Measurements from ENCODE around the gene ANKRD65.
"Not testable (repeated sequence)": the region's sequence is repeated elsewhere in the genome, so short reads cannot be mapped to it uniquely, and the experiment has no call there.

Gene ANKRD65

GRCh38 chr1:1407636-1408318 is 13.3 kb downstream of the ANKRD65 start:
- CTCF ChIA-PET: interaction anchor here (1.1 to 3.5 kb wide), 7 partner anchors 8 to 34 kb away, joined by 3 to 17 read pairs (median 6); partner anchors contain the start of gene CCNL2
- POLR2A ChIA-PET: interaction anchor here (0.7 to 1.2 kb wide), 4 partner anchors 9 to 35 kb away, joined by 4 to 6 read pairs (median 4); partner anchors contain the start of genes ANKRD65 and CCNL2
- peak; percentile 63 to 82 (median 74) for DNase-seq
- peaks cover 6 to 26% (median 19%) of the 10 kb centered on the region in 4 experiments for H3K4me1 ChIP-seq (ENCODE audit: control extremely low read depth in 1 of 4, control insufficient read depth in 4 of 4, insufficient read depth in 4 of 4, low read length in 3 of 4)
- peak overlapping the region; percentile 69 to 97 (median 87) for H3K4me3 ChIP-seq (ENCODE audit: control insufficient read depth in 1 of 7, extremely low read depth in 1 of 7, insufficient read depth in 4 of 7, low read depth in 2 of 7, low read length in 6 of 7)
- peaks cover 0 to 6% (median 2%) of the 10 kb centered on the region in 5 experiments for H3K9me3 ChIP-seq (ENCODE audit: control extremely low read depth in 1 of 5, control insufficient read depth in 4 of 5, insufficient read depth in 2 of 5, low read depth in 1 of 5, low read length in 4 of 5)
- no peaks in the 10 kb centered on the region for H3K27me3 ChIP-seq (replicated peaks in 2 of 5; ENCODE audit: control insufficient read depth in 4 of 5, insufficient read depth in 5 of 5, low read length in 4 of 5)
- 11% methylated on average over 32 of the region's 41 CpGs for WGBS (ENCODE audit: insufficient coverage)
- H3K27ac ChIP-seq (ENCODE audit: insufficient read depth in 1 of 2, low read depth in 1 of 2, low read length in 2 of 2, poor library complexity in 1 of 2, severe bottlenecking in 2 of 2): peak overlapping the region; percentile 75 to 93
- H3K36me3 ChIP-seq (ENCODE audit: control insufficient read depth in 4 of 4, insufficient read depth in 4 of 4, low read length in 3 of 4): peaks cover 0 to 30% (median 19%) of the 10 kb centered on the region in 4 experiments

DNA sequence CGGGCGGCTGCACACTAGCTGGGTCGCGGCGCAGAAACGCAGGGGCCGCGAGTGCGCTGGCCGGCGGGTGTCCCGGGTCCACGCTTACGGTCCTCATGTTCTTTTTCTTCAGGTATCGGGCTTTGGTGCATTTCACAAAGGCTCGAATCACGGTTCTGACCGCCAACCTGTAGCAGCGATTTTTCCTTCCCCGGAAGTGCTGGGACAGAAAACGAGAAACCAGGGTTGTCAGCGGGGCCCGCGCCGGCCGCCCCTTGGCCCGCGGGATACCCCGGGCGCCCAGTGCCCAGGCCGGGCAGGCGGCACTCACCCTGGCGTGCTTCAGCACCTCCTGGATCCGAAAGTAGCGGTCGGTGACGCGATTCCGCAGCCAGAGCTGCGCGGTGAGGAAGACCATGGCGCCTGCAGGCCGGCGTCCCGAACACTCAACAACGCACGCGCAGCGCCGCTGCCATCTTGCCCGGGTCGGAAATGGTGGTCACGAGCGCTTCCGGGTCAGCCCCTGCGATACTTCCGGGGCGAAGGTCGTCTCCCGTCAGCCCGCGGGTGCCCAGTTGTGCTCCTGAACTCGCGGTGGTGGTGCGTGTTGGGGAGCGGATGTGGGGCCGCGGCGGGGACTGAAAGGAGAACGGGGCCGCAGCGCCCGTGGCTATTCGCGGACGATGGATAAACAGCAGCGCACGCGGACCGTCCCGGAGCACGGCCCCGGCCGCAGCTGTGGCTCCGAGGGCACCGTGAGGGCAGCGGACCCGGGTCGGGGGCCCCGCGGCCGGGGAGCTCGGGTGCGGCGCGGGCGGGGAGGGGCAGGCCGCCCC is 14.0 kb downstream of the ANKRD65 start, which contains the start of gene MRPL20:
TSS of gene MRPL20 (minus strand) at position 473 of the 815 bp plus-strand sequence. CDS start at position 397, 76 bp downstream.
- Histone ChIP-seq H3K27me3 (replicated peaks in 2 of 5; ENCODE audit: control insufficient read depth in 4 of 5, insufficient read depth in 5 of 5, low read length in 4 of 5) (no peaks in the 10 kb centered on the region), H3K4me1 (ENCODE audit: control extremely low read depth in 1 of 4, control insufficient read depth in 4 of 4, insufficient read depth in 4 of 4, low read length in 3 of 4) (peaks cover 6 to 26% (median 19%) of the 10 kb centered on the region in 4 experiments), H3K9me3 (ENCODE audit: control extremely low read depth in 1 of 5, control insufficient read depth in 4 of 5, insufficient read depth in 2 of 5, low read depth in 1 of 5, low read length in 4 of 5) (peaks cover 0 to 1% (median 1%) of the 10 kb centered on the region in 5 experiments), H3K27ac (ENCODE audit: insufficient read depth in 1 of 2, low read depth in 1 of 2, low read length in 2 of 2, poor library complexity in 1 of 2, severe bottlenecking in 2 of 2) (peak within 1 kb of the TSS; percentile 75 to 93), H3K36me3 (ENCODE audit: control insufficient read depth in 4 of 4, insufficient read depth in 4 of 4, low read length in 3 of 4) (peaks cover 0 to 37% (median 24%) of the 10 kb centered on the region in 4 experiments), H3K4me3 (ENCODE audit: control insufficient read depth in 1 of 7, extremely low read depth in 1 of 7, insufficient read depth in 4 of 7, low read depth in 2 of 7, low read length in 6 of 7) (peak within 1 kb of the TSS; percentile 69 to 97 (median 87))
- peak; percentile 93 to 95 (median 95) for DNase-seq
- CTCF ChIA-PET: interaction anchor here (1.1 to 3.5 kb wide), 7 partner anchors 8 to 35 kb away, joined by 3 to 17 read pairs (median 6); partner anchors contain the start of gene CCNL2
- POLR2A ChIA-PET: interaction anchor here (1.0 to 1.2 kb wide), 3 partner anchors 8 to 34 kb away, joined by 4 to 6 read pairs (median 4); partner anchors contain the start of genes ANKRD65 and CCNL2
- under 1% methylated on average over 96 of the region's 98 CpGs for WGBS (ENCODE audit: insufficient coverage)

- peak overlapping the region; percentile 75 to 93 for H3K27ac ChIP-seq (ENCODE audit: insufficient read depth in 1 of 2, low read depth in 1 of 2, low read length in 2 of 2, poor library complexity in 1 of 2, severe bottlenecking in 2 of 2)
- H3K4me1 ChIP-seq (ENCODE audit: control extremely low read depth in 1 of 4, control insufficient read depth in 4 of 4, insufficient read depth in 4 of 4, low read length in 3 of 4): peaks cover 6 to 29% (median 22%) of the 10 kb centered on the region in 4 experiments
- CTCF ChIA-PET: interaction anchor here (1.3 to 3.5 kb wide), 4 partner anchors 9 to 35 kb away, joined by 3 to 17 read pairs (median 8); no protein-coding TSS in a partner anchor
These were observed 14.8 kb downstream of the ANKRD65 start for GRCh38 chr1:1406101-1406820.

GRCh38 chr1:1403653-1404052 is 17.4 kb downstream of the ANKRD65 start:
- Histone ChIP-seq H3K27ac (ENCODE audit: insufficient read depth in 1 of 2, low read depth in 1 of 2, low read length in 2 of 2, poor library complexity in 1 of 2, severe bottlenecking in 2 of 2) (no peak overlapping the region), H3K27me3 (replicated peaks in 2 of 5; ENCODE audit: control insufficient read depth in 4 of 5, insufficient read depth in 5 of 5, low read length in 4 of 5) (no peaks in the 10 kb centered on the region), H3K36me3 (ENCODE audit: control insufficient read depth in 4 of 4, insufficient read depth in 4 of 4, low read length in 3 of 4) (peaks cover 5 to 55% (median 35%) of the 10 kb centered on the region in 4 experiments), H3K4me1 (ENCODE audit: control extremely low read depth in 1 of 4, control insufficient read depth in 4 of 4, insufficient read depth in 4 of 4, low read length in 3 of 4) (peaks cover 6 to 39% (median 37%) of the 10 kb centered on the region in 4 experiments), H3K4me3 (ENCODE audit: control insufficient read depth in 1 of 7, extremely low read depth in 1 of 7, insufficient read depth in 4 of 7, low read depth in 2 of 7, low read length in 6 of 7) (no peak overlapping the region), H3K9me3 (ENCODE audit: control extremely low read depth in 1 of 5, control insufficient read depth in 4 of 5, insufficient read depth in 2 of 5, low read depth in 1 of 5, low read length in 4 of 5) (no peaks in the 10 kb centered on the region)
- ChIA-PET POLR2A (no interaction called here), CTCF (interaction anchor here (0.9 kb wide), 1 partner anchor 31 kb away, joined by 4 read pairs; no protein-coding TSS in a partner anchor)
- no peak for DNase-seq
- WGBS (ENCODE audit: insufficient coverage): 95% methylated on average over 7 of the region's 7 CpGs

More at GRCh38 chr1:1406101-1406820, 14.8 kb downstream of the ANKRD65 start:
- no peaks in the 10 kb centered on the region for H3K9me3 ChIP-seq (ENCODE audit: control extremely low read depth in 1 of 5, control insufficient read depth in 4 of 5, insufficient read depth in 2 of 5, low read depth in 1 of 5, low read length in 4 of 5)
- POLR2A ChIA-PET: no interaction called here
- H3K27me3 ChIP-seq (replicated peaks in 2 of 5; ENCODE audit: control insufficient read depth in 4 of 5, insufficient read depth in 5 of 5, low read length in 4 of 5): no peaks in the 10 kb centered on the region
- 53% methylated on average over 38 of the region's 43 CpGs for WGBS (ENCODE audit: insufficient coverage)
- peaks cover 4 to 44% (median 30%) of the 10 kb centered on the region in 4 experiments for H3K36me3 ChIP-seq (ENCODE audit: control insufficient read depth in 4 of 4, insufficient read depth in 4 of 4, low read length in 3 of 4)
- peak overlapping the region; percentile 69 to 97 (median 87) for H3K4me3 ChIP-seq (ENCODE audit: control insufficient read depth in 1 of 7, extremely low read depth in 1 of 7, insufficient read depth in 4 of 7, low read depth in 2 of 7, low read length in 6 of 7)
- no peak for DNase-seq

- H3K4me3 ChIP-seq (ENCODE audit: control insufficient read depth in 1 of 7, extremely low read depth in 1 of 7, insufficient read depth in 4 of 7, low read depth in 2 of 7, low read length in 6 of 7); H3K27ac ChIP-seq (ENCODE audit: insufficient read depth in 1 of 2, low read depth in 1 of 2, low read length in 2 of 2, poor library complexity in 1 of 2, severe bottlenecking in 2 of 2); H3K9me3 ChIP-seq (ENCODE audit: control extremely low read depth in 1 of 5, control insufficient read depth in 4 of 5, insufficient read depth in 2 of 5, low read depth in 1 of 5, low read length in 4 of 5); DNase-seq; H3K27me3 ChIP-seq (replicated peaks in 2 of 5; ENCODE audit: control insufficient read depth in 4 of 5, insufficient read depth in 5 of 5, low read length in 4 of 5): not testable (repeated sequence)
- POLR2A ChIA-PET: interaction anchor here (0.6 to 0.9 kb wide), 2 partner anchors 20 to 51 kb away, joined by 3 to 4 read pairs; no protein-coding TSS in a partner anchor
- CTCF ChIA-PET: interaction anchor here (0.9 to 1.9 kb wide), 9 partner anchors 10 to 103 kb away, joined by 3 to 8 read pairs (median 4); no protein-coding TSS in a partner anchor
- WGBS (ENCODE audit: insufficient coverage): 100% methylated on average over 7 of the region's 9 CpGs
- Histone ChIP-seq H3K36me3 (ENCODE audit: control insufficient read depth in 4 of 4, insufficient read depth in 4 of 4, low read length in 3 of 4) (peaks cover 5 to 55% (median 35%) of the 10 kb centered on the region in 4 experiments), H3K4me1 (ENCODE audit: control extremely low read depth in 1 of 4, control insufficient read depth in 4 of 4, insufficient read depth in 4 of 4, low read length in 3 of 4) (peaks cover 0 to 38% (median 36%) of the 10 kb centered on the region in 4 experiments)
These were observed 18.1 kb downstream of the ANKRD65 start for GRCh38 chr1:1402901-1403392.
